Brain pericyte (primary cell): ENCODE measurements around the gene UGCG.
"Not testable (repeated sequence)": the region's sequence is repeated elsewhere in the genome, so short reads cannot be mapped to it uniquely, and the experiment has no call there.

ENCODE experiments used
- DNase-seq: peaks from one replicate; pipeline ENCODE4 v3.0.0-alpha.2; 2012; ENCODE audit warnings: low read depth, low spot score

UGCG gene

GRCh38 chr9:111919875-111920274 is 23.3 kb downstream of the UGCG start:
- DNase-seq, result no peak

GRCh38 chr9:111920531-111920930 is 23.9 kb downstream of the UGCG start:
- DNase-seq, result no peak

GRCh38 chr9:111922324-111923013 is 25.9 kb downstream of the UGCG start:
- no peak for DNase-seq

DNA sequence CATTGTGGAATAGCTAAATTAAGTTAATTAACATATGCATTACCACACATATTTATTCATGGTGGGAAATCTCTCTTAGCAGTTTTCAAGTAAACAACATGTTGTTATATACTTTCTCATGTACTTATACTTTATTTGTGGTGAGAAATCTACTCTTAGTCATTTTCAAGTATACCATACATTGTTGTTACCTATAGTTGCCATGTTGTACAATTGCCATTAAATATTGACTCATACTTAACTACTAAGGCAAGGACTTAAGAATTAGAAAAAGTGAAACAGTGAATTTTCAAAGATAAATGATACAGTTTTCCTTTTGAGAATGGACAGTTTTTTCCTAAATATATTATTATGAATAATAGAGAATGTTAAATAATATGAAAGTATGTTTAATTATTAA is 27.7 kb downstream of the UGCG start:
- no peak for DNase-seq

DNA sequence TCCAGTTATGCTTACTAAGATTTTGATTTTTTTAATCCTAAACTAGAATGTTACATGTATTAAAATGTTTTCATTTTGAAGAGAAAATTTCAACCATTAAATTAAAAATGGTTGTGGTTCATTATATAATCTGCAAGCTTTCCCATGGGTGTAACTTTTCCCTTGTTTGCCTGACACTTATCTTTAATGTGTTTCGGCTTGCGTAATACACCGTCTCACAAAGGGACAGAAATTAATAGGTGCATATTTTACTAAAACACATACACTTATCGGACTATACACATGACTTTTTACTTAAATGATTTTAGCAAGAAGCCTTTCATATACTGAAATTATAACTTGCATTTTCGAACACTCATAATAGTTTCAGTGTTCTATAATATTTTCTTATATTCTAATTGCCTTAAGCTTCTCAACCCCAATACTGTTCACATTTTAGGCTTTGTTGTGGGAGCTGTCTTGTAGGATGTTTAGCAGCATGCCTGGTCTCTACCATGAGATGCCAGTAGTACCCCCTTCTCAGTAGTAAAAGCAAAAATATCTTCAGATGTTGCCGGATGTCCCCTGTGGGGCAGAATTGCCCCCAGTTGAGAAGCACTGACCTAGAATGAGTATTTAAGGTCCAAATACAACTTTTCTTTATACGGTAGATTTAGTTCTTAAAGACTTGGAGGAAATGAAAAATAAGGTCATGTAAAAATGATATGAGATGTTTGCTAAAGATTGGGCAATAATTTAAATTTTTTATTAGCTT is 28.6 kb downstream of the UGCG start:
- DNase-seq, result no peak

- DNase-seq, result no peak
These were observed 29.2 kb downstream of the UGCG start for GRCh38 chr9:111925784-111926183.

- DNase-seq, result peak; percentile 82
These were observed 29.8 kb downstream of the UGCG start for GRCh38 chr9:111926421-111926875.

- no peak for DNase-seq
These were observed 31.7 kb downstream of the UGCG start for GRCh38 chr9:111928359-111928720.

DNA sequence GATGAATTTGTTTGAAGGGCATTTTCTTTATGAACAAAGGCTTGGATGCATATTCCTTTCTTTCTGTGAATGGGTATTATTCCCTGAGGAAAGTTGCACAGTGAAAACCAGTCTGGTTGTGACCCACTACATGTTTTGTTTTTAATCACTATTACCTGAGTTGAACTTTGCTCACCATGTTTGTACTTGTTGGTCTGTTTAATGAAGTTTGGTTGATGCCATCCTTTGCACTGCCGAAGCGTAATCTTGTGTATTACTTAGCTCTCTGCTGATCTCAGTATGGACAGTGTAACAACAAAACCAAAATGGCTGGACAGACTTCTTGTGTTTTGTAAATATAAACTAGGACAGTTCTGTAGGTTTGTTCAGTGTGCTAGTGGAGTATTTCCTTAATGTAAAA is 38.1 kb downstream of the UGCG start:
- DNase-seq, result no peak

- no peak for DNase-seq
These were observed 39.8 kb downstream of the UGCG start for GRCh38 chr9:111936391-111936790.

GRCh38 chr9:111937301-111937700 is 40.7 kb downstream of the UGCG start:
- no peak for DNase-seq

DNA sequence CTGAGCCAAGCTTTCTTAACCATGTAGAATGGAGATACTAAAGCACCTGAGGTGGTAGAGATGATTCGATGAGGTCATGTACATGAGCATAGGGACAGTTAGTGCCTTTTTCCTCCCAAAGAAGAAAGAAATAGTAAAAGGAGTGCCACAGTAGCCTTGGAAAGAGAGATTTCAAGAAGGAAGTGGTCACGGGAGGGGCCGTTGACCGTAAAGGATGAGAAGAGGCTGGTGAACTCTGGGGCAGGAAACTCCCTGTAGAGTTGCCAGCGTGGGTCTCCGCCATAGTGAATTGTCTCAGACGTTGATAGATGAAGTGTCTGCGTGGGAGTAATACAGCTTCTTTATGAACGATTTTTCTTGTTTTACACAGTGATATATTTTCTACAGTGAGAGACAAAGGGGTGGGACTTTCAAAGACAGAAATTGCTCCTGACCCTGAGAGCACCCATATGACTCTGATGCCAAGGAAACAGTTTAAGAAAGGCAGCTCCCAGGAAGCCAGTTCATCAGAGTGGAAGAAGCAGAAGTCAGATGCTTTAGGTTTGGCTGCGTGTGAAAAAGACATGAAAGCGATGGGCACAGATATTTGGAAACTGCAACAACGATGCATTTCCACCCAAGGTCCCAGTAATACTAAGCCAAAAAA is 41.3 kb downstream of the UGCG start:
- no peak for DNase-seq

DNA sequence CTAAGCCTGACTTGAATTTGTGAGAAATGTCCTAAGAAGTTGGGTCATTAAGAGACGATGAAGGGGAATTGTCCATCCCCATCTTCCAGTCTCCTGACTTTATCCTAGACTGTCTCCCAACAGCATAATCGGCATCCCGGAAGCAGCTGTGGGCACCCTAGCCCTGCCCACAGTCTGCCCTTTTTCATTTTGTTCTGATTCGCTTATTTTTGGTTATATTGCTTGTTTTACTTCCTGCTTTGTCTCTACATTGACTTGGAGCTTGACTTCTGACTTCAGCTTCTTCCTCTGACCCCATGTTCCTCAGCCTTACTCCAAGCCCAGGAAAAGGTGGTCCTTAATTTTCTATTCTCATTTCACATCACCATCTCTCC is 41.8 kb downstream of the UGCG start:
- no peak for DNase-seq

DNA sequence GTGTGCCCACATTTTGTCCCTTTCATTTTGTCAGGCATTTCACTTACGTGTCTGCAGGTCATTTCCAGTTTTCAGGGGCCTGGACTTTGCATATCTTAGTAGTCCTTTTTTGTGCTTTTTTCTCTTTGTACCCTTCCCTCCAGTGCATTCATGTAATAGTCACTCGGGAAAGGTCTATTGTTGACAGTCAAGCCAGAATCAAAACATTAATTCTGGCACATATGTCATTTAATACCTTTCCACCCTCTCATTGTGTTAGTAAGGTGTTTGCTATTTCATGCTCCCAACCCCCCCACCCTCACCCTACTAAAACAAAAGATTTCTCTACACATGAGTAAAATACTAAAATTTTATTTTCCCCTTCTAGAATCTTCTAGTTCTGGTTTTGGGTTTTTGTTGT is 42.7 kb downstream of the UGCG start:
- no peak for DNase-seq

DNA sequence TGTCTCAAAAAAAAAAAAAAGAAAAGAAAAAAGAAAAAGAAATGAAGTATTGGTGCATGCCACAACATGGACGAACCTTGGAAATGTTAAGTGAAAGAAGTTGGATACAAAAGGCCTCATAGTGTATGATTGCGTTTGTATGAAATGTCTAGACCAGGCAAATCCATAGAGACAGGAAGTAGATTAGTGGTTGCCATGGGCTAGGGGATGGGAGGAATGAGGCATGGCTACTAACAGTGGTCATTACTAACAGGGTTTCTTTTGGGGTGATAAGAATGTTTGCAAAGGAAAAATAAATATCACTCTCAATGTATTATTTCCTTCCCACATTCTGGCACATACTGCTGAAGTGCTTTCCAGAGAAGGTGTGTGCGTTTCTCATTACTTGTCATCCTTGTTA is 44.1 kb downstream of the UGCG start:
- no peak for DNase-seq

DNA sequence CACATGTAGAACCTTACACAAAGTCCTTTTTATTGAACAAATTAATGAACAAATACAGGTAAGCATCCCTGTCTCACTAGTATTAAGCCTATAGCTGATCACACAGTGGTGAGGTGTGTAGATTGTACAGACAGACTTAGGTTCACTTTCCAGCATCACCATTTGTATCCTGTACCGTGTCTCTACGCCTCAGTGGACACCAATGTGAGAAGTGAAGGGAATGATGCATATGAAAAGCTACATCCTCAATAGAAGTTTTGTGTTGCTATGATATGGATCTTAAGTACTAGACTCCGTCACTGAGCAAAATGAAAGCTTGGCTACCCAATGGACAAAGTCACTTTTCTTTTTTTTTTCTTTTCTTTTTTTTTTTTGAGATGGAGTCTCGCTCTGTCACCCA is 46.6 kb downstream of the UGCG start:
- no peak for DNase-seq

DNA sequence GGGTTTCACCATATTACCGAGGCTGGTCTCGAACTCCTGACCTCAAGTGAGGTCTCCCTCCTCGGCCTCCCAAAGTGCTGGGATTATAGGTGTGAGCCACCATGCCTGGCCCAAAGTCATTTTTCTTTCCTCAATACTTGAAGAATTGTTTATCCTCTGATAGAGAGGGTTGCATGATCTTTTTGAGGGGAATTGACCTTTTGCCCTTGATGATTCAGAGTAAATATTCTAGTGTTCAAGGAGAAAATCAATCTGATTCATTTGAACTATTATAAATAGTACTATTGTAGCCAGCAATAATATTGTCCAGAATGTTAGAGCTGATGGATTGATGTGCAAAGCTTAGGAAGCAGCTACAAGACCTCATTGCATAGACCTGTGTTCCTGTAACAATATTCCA is 47.1 kb downstream of the UGCG start:
- no peak for DNase-seq

DNA sequence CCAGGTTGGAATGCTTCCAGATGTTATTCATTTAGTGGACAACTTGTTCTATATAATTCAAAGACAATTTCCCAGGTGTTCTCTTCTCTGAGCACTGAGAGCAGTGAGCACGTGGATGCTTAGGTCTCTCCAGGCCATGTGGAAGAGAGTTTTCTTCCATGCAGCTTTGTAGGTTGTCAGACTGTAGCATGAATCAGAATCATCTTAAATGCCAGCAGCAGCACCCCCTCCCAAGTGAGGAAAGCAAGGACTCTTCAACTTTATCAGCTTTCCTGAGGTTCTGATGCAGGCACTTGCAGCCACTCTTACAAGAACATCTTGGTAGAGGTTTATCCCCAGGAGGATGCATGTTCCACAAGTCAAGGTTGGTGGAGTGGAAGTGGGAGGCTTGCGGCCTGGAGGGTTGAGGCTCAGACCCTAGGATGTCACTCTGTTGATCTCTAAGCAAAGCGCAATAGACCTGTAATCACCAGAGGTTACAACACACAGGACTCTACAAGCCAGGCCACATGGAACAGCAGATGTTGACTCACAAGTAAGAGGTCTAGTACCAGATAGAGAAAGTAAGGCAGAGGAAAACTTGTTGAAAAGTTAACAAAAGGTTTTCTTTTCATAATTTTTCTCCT is 47.7 kb downstream of the UGCG start:
- DNase-seq, result no peak

DNA sequence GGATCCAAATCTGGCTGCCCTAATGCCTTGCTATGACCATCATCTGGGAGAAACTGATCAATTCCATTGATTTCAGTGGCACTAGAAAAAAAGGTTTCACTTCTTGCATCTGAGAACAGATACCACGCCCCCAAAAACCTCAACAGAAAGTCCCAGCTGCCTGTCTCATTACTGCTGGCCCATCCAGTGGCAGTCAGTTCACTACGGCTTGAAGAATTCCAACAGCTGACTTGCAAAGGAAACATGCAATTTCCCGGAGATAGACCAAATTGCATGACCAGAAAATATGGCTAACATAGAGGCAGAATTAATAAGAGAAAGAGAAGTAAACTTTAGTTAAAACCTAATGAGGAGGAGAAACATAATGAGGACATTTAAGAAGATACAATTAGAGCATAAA is 48.6 kb downstream of the UGCG start:
- no peak for DNase-seq

GRCh38 chr9:111948109-111948508 is 51.5 kb downstream of the UGCG start:
- DNase-seq, result not testable (repeated sequence)

- no peak for DNase-seq
These were observed 52.3 kb downstream of the UGCG start for GRCh38 chr9:111948951-111949350.

DNA sequence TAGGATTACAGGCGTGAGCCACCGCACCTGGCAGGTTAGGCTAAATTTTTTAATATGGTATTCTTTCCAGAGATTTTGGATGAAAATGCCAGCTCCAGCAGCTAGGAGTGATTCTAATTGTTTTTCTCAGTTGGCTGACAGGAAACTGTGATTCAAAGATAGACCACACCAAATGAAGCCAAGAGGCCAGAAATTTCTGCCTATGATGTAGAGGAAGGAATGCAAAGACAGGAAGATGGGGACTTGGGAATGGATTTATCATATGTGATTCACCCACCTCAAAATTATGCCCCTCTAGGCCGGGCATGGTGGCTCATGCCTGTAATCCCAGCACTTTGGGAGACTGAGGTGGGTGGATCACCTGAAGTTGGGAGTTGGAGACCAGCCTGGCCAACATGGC is 53.3 kb downstream of the UGCG start:
- DNase-seq, result no peak

DNA sequence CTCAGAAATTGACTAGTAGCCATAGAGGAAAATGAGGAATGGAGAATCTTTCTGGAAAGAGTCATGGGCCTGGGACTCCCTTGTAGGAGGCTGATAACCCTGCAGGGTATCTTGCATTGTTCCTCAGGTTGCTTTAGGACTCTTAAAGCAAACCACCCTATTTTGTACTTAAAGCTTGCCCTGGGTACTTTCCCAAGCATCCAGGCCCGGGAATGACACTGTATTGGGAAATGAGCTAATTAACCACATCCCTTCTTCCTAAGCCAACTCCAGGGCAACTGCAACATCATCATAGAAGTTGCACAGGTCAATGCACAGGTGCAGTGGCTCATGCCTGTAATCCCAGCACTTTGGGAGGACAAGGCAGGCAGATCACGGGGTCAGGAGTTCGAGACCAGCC is 55.9 kb downstream of the UGCG start:
- no peak for DNase-seq
